GM21423 (cell line): ENCODE results near the gene AMPD2.

Experiments
- ATAC-seq: cut with Tn5 transposase; IDR thresholded peaks from one replicate; pipeline ENCODE4 v1.9.1; 2021; ENCODE audit warnings: mild to moderate bottlenecking, moderate library complexity; ENCODE audit not compliant: unreplicated experiment

Gene AMPD2

GRCh38 chr1:109619576-109620400 lies at the start of gene AMPD2, which contains the start of gene GNAT2:
AMPD2 (plus strand) TSS chr1:109619837; CDS start chr1:109621176, 1,339 bp downstream.
GNAT2 (minus strand) TSS chr1:109619616; CDS start chr1:109612870, 6,746 bp downstream.
- ATAC-seq, result peak; percentile 44

GRCh38 chr1:109570414-109570813 lies 49.2 kb upstream of the AMPD2 start:
- no peak for ATAC-seq

DNA sequence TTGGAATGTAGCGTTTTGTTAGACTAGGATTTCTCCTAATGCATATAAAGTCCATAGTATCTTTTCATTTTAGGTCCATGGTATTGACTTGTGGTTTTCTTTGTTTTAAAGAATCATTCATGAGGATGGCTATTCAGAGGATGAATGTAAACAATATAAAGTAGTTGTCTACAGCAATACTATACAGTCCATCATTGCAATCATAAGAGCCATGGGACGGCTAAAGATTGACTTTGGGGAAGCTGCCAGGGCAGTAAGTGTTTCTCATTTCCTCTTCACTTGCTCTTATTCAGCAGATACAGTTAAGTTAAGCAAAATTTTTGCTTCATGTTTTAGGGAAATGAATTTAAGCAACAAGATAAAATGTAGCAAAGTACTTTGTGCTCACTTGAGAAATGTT lies 45.9 kb upstream of the AMPD2 start:
- no peak for ATAC-seq

- ATAC-seq, result no peak
These were observed 40.6 kb upstream of the AMPD2 start for GRCh38 chr1:109578947-109579443.

- ATAC-seq, result no peak
These were observed 40.1 kb upstream of the AMPD2 start for GRCh38 chr1:109579491-109579890.

- no peak for ATAC-seq
These were observed 37.6 kb upstream of the AMPD2 start for GRCh38 chr1:109582021-109582420.

DNA sequence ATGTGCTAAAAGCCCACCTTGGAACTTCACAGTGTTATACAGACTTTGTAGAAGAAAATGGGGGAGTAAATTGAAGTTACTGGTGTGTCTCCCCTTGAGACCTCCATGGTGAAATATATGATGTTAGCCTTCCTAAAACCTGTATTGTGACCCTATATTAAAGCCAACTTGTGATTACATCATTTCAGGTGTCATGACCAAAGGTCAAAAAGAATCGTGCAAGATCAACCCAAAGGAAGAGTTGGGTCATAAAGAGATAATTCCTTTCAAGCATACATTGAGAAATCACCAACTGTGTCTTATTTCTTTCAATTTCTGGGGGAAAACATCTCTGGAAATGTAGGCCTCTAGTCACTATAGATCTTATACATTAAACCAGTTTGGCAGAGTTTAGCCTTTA lies 34.9 kb upstream of the AMPD2 start:
- no peak for ATAC-seq

GRCh38 chr1:109586055-109586454 lies 33.6 kb upstream of the AMPD2 start:
- ATAC-seq, result no peak

- ATAC-seq, result no peak
These were observed 30.5 kb upstream of the AMPD2 start for GRCh38 chr1:109589177-109589576.

DNA sequence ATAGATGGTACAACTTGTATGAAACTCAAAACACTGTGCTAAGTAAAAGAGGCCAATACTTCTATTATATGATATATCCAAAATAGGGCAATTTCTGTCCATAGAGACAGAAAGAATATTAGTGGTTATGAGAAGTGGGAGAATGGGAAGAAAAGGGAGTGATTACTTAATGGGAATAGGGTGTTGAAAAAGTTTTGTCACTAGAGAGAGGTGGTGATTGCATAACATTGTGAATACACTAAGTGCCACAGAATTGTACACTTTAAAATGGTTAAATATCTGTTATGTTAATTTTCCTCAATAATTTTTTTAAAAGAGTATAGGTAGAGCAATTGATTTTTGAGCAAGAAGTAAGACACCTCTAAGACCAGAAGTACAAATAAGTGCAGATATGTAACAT lies 30.0 kb upstream of the AMPD2 start:
- no peak for ATAC-seq

GRCh38 chr1:109592916-109593315 lies 26.7 kb upstream of the AMPD2 start:
- ATAC-seq, result no peak

GRCh38 chr1:109595531-109595930 lies 24.1 kb upstream of the AMPD2 start:
- ATAC-seq, result no peak

- ATAC-seq, result no peak
These were observed 21.5 kb upstream of the AMPD2 start for GRCh38 chr1:109598156-109598555.

- ATAC-seq, result no peak
These were observed 21.0 kb upstream of the AMPD2 start for GRCh38 chr1:109598655-109599054.

- ATAC-seq, result no peak
These were observed 16.4 kb upstream of the AMPD2 start for GRCh38 chr1:109603229-109603628.

GRCh38 chr1:109605381-109605780 lies 14.3 kb upstream of the AMPD2 start:
- no peak for ATAC-seq

DNA sequence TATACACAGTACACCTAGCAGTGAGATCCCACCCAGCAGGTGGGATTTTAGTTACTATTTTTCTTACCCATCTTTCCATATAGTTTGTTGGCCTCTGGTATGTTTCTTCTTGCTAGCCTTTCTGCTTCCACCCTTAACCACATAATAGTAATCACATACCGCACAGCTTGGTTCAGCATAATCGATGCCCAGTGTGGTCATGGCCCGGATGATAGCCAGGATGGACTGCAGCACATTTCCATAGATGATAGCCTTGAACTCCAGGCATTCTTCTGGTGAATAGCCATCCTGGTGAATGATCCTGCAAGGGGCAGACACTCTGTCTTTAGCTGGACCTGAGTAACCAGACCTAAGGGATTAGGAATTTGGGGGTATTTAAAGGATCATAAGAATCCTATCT lies 9.8 kb upstream of the AMPD2 start:
- ATAC-seq, result no peak

- ATAC-seq, result no peak
These were observed 8.9 kb upstream of the AMPD2 start for GRCh38 chr1:109610609-109611307.

GRCh38 chr1:109611308-109611990 lies 8.2 kb upstream of the AMPD2 start:
- ATAC-seq, result no peak

DNA sequence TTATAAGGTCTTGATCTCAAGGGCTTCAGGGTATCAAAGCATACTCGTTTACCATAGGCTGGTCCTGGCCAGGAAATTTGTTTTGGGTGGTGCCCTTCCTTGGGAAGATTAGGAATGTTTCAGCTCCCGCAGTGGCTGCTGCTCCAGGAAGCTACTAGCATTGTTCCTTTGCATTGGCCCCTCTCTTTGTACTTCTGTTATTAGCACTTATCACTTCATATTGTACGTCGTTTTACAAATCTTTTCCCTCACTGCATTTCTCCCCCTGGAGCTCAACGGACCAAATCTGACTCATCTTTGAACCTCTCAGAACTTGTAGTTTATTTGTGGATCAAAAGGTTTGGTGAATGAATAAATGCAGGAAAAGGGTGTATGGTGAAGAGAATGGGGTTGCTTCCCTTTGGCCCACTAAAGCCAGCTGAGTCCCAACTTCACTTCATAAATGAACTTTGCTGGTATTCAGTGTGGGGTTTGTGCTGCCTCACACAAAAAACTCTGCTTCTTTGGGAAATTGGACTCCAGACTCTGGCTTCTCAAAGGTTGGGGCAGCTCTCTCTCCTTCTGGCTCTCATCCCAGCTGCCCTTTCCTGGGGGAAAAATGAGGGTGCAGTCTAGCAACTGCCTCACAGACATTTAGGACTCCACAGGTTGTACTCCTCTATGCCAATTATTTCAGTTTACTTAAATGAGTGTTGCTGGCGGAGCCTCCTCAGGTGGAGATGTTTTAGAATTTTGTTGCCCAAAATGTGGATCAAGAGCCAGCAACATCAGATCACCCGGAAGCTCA lies 6.1 kb upstream of the AMPD2 start:
- ATAC-seq, result no peak

- no peak for ATAC-seq
These were observed 3.8 kb upstream of the AMPD2 start for GRCh38 chr1:109615879-109616278.
